GM18907 (cell line): ENCODE results near the gene FAM221B.

ENCODE experiments used
- ATAC-seq: cut with Tn5 transposase; IDR thresholded peaks from one replicate; pipeline ENCODE4 v1.9.1; 2021; ENCODE audit warnings: mild to moderate bottlenecking, moderate library complexity; ENCODE audit not compliant: unreplicated experiment

The FAM221B gene

DNA sequence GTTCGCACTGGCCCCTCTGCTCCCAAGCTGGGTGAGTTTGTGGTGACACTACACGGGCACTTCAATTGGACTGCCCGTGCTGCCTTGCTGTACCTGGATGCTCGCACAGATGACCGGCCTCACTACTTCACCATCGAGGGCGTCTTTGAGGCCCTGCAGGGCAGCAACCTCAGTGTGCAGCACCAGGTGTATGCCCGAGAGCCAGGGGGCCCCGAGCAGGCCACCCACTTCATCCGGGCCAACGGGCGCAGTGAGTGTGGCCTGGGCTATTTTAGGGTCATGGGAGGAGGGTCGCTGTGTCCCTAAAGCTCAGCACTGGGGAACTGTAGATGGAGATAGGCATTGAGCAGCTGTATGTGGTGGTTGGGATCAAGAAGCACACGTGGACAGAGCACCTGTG, 35.7 kb downstream of the FAM221B start:
- ATAC-seq: no peak

DNA sequence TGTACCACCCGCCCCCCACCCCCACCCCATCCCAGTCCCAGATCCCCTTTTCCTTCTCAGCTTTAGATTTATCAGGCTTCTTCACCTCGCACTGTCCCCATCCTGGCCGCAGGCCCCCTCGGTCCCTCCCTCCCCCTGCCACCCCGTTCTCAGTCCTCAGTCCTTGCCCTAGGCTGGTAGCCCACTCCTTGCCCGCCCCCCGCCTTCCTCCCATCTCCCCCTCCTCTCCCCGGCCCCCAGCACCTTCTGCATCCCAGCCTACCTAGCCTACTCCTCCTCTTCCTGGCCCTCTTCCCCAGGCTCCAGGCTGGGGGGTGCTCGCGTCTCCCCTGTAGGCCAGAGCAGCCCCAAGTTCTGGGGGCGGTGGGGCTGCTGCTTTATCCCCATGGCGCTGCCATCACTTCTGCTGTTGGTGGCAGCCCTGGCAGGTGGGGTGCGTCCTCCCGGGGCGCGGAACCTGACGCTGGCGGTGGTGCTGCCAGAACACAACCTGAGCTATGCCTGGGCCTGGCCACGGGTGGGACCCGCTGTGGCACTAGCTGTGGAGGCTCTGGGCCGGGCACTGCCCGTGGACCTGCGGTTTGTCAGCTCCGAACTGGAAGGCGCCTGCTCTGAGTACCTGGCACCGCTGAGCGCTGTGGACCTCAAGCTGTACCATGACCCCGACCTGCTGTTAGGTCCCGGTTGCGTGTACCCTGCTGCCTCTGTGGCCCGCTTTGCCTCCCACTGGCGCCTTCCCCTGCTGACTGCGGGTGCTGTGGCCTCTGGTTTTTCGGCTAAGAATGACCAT, 36.3 kb downstream of the FAM221B start:
- no peak for ATAC-seq

DNA sequence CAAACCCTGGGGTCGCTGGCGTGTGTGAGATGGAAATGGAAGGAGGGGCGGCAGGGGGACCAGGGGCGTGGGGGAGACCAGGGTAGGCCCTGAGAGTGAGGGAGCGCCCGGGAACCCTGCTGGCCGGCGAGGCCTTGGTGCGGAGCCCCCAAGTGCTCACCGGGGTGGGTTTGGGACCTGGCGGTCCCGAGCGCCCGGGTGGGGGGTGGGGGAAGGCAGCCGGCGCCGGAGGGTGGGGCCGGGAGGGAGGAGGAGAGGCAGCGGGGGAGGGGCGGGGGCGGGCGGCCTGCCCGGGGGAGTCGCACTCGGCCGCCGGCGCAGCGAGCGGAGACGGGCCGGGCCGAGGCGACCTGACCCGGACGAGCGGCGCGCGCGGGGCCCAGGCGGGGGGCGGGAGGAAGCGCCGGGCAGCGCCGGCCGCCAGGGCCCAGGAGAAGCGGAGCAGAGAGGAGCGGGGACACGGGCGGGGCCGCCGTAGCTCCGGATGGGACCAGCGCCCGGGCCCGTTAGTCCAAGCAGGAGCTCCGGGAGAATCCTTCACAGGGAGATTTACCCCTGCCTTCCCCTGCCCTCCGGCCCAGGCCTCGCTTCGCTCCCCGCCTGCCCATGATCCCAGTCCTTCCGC, 37.1 kb downstream of the FAM221B start, which contains the start of gene NPR2:
Gene NPR2 (plus strand): TSS at position 295 of the 625 bp plus-strand sequence. CDS start 818 bp downstream, outside the sequence.
- no peak for ATAC-seq

DNA sequence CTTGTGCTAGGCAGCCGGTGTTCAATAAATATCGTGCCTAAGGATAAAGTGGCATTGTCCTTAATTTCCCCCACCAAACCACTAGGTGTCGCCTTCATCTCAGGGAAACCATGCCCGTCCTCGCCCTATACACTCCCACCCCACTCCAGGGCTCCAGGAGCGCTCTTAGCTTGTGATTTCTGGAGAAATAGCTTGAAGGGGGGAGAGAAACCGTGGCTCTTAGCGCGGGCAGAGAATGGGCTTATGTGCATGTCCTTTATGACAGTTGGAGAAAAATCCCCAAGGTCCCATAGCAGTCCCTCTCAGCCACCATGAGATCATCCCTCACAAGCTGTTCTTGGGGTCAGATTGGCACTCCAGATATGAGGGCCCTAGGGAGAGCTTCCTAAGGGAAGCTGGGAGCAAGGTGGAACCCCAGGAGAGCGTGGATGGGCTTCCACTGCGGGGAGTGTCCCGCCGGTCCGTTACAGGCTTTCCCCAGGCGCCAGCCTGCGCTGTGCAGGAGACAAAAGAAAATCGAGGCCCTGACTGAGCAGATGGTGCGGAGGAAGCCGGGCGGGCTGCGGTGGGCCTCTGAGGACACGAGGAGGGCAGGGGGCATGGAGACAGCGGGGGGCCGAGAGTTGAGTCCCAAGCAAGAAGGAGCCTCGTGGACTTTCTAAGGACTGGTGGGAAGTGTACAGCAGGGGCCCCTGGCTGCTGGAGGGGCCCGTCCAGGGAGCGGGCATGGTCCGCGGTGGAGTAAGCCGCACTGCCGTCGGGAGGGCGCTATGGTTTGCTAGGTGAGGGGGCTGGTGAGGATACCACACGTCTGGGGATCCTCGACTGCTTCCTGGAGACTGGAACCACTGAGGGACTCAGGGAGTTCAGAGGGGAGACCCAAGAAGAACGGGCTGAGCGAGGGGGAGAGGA, 37.9 kb downstream of the FAM221B start:
- ATAC-seq: peak; percentile 61

DNA sequence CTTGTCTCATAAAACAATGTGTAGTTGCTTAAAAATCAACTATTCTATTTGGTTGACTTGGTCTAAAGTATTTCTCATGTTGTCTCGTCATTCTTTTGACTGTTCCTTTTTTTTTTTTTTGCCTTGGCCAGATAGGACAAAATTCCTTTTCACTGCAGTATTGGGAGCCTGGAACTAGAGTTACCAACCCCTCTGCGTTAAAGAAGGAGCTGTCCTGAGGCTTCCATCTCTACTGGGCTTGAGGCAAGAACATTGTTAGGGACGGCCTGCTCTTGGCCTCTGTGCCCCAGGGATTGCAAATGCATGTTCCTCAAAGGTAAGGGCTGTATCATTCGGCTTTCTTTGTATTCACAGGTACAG, 38.5 kb downstream of the FAM221B start:
- ATAC-seq: no peak

DNA sequence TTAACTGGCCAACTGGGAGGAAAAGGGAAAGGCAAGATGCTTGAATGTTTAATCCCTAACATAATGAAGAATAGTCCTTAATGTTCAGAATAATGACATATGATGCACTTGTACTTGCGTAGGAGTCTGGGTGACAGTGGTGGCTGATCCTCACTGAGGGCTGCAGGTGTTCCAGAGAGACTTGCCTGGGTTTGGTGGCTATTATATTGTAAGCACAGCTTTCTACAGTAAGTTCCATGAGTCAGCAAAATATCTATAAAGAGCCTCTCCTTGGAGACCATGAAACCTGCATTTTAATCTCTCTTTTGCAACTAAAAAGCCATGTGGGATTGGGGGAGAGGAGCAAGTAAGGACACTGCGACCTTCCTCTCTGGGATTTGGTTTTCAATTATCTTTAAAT, 39.0 kb downstream of the FAM221B start:
- ATAC-seq: no peak

DNA sequence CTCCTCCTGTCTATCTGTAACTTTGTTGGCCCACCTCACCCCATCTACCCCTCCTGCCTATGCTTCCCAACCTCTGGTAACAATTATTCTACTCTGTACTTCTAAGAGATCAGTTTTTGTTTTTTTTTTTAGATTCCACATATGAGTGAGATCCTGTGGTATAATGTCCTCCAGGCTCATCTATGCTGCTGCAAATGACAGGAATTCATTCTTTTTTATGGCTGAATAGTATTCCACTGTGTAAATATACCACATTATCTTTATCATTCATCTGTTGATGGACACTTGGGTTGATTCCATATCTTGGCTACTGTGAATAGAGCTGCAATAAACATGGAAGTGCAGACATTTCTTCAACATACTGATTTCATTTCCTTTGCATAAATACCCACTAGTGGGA, 45.1 kb downstream of the FAM221B start:
- ATAC-seq: no peak

DNA sequence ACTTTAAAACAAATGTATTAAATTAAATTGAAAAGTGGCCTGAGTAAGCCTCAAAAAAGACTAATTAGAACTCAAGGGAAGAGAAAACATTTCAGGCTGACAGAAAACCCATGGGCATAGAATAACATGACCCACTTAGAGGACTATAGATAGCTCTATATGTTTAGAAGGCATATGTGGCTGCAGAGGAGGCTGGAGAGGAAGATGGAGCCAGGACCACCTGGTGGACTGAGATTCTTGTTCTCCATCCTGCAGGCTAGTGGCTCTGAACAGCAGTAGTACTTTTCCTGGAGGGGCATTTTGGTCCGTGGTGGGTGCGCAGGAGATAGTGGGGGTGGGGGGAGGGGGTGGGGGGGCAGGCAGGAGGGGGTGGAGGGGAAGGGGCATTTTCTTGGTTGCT, 47.5 kb downstream of the FAM221B start:
- no peak for ATAC-seq

DNA sequence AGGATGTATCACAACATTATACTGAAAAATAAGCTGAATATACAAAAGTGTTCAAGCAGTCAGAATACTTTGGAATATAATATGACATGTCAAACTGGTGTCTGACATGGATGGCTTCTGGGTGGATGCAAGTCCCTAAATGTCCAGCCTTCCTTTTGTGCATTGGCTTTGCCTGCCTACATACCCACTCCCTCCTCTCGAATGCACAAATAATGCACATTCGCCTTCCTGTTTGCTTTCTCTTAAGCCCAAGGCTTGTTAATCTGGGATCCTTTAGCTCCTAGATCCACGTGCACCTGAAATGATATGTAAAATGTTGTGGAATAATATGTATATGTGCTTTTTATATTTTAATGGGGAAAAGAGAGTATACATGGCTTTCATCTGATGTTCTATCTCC, 50.0 kb downstream of the FAM221B start:
- no peak for ATAC-seq

DNA sequence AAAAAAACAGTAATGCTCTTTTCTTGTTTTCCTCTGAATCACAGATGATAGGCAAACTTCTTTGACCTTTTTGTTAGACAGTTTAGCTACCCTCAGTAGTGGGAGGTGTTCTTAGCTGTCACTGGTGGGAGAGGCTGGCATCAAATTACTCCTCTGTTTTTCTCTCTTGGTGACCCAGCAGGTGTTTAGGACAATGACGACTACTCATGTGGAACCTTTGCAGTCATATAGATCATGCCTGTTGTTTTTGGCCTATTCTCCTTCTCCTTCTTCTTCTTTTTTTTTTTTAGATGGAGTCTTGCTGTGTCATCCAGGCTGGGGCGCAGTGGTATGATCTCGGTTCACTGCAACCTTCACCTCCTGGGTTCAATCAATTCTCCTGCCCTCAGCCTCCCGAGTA, 52.5 kb downstream of the FAM221B start:
- ATAC-seq: no peak

DNA sequence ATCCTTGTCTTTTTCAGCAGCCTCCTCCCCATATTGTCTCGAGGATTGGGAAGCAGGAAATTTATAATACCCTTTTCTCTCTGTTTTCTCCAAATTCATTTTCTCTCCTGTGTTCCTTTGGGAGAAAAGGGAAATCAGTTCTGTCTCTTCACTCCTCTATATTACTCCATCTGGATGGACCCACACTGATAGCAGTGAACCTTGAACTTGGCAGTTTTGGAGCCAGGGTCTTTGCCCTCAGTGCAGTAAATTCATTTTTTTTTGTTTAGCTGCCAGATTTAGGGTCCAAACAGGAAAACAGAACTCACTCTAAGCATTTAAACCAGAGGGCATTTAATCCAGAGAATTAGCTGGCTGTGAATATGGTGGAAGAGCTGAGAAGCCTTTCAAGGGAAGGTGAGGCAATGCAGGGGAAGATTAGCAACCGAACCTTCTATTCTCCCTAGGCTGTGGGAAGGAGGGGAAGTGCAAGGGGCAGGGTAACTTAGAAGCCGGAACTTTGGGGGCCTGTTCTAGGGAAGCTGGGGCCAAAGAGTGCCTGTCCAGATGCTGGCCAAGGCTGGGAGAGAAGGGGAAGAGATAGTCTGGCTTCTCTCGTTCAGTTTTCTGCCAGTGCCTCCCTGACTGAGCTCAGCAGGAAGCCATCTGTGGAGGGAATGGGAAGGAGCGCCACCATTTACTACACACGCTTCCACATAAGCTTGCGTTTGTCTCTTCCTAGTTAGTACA, 53.5 kb downstream of the FAM221B start:
- ATAC-seq: no peak

DNA sequence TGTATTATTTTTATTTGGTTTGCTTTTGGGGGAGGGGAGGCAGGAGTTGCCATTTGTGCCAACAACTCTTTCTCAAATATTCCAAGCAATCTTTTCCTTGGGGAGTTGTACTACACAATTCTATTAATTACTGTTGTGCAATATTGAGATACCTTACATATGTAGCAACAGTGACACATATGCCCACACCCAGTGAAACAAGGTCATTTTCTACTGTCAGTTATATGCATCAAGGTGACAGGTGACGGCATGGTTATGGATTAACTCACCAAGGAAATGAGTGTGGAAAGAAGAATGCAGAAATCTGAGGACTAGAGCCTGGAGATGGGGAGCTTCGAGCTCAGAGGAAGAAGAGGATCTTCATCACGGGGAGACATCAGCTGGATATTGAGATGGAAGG, 56.6 kb downstream of the FAM221B start:
- ATAC-seq: no peak

DNA sequence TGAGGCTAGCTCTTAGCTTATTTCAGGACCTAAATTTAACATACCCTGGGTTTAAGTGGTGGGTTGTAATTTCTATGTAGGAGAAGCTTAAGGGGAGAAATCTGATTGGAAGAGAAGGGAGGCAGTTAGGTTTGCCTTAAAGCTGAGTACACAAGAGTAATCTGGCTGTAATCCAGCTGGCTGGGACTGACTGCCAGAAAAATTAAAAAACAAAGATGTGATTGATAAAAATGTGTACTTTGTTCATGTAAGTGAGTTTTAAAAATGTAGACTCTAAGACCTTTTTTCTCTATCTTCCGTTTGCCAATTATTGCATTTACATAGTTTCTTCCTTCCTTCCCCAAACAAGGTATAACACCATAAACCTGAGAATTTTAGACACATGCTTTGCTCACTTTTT, 57.0 kb downstream of the FAM221B start:
- ATAC-seq: no peak

DNA sequence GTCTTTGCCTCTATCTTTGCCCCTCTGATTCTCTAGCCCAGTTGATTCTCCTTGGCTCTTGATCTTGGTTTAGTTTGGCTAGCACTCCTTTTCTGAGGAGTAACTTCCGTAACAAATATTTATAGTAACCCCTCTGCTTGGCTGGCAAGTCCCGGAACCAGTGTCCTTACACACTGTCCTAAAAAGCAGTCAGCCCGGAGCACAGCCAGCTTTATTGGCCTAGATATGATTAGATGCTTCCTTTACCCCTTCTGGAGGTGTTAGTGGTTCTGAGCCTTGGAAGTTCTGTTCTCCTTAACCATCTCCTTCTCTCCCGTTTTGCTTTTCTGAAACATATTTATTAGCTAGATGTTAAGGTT, 57.5 kb downstream of the FAM221B start:
- no peak for ATAC-seq

DNA sequence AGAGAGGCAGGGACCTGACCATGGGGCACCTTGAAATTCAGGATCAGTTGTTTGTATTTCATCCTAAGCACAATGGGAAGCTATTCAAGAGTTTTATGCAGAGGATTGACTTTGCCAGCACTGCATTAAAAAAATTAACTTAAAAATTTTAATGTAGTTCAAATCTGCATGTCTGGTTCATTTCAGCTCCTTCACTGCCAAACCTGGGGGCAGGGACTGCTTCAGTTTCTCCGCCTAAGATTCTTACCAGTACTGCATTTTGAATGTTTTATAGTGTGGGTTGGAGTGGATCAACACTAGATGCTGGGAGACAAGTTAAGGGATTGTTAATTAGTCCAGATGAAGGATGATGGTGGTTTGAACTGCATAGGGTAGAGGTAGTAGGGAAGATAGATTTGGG, 58.8 kb downstream of the FAM221B start:
- ATAC-seq: no peak

DNA sequence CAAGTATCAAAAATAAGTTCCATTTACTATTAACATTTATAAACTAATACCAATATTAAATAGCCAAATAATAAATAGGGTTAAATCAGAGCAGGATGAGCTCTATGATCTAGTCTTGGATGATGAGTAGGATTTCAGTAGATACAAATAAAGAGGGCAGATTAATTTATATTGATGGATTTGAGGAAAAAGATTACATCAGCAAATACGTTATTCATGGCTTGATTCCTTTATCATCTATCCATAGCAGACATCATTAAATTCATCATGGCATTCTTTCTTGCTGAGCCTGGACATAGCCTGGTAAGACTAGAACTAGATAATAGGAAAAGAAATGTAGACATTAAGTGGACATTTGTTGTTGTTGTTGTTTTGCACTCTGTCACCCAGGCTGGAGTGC, 61.1 kb downstream of the FAM221B start:
- no peak for ATAC-seq

DNA sequence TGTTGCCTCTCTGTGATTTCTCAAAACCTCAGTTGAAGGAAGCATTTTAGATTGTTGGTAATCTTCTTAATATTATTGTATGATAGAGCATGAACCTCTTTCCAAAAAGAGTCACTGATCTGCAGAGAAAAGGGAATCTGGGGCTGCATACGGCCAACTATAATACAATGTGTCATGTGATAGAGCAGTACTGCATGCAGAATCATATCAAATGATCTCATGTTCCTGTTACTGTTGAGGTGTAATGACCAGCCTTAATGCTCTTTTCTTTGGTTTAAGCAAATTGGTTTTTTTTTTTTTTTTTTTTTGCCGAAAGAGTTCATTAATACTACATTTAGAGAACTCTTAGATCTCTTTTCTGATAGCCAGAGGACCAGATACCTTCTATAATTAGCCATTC, 61.5 kb downstream of the FAM221B start:
- ATAC-seq: no peak
